Loucy (cell line): ENCODE results near the gene SLC23A2.

Experiments used
- H2AFZ ChIP-seq: fragments of 200-600 bp; sonication (generic); 2 replicates; pipeline ENCODE4 v1.6.0; 2016; ENCODE audit warnings: antibody characterized with exemption, mild to moderate bottlenecking, low read length, moderate library complexity
- H3F3A ChIP-seq: fragments of 200-600 bp; 2 replicates; pipeline ENCODE4 v1.6.0; 2016; ENCODE audit warnings: antibody characterized with exemption, low read depth, mild to moderate bottlenecking
- H3K27me3 ChIP-seq: fragments of 200-600 bp; sonication (generic); 2 replicates; pipeline ENCODE4 v1.6.1; 2014; ENCODE audit warnings: low read length, mild to moderate bottlenecking; ENCODE audit not compliant: insufficient read depth, poor library complexity, severe bottlenecking
- H3K36me3 ChIP-seq: fragments of 200-600 bp; sonication (generic); 2 replicates; pipeline ENCODE4 v1.6.1; 2016; ENCODE audit warnings: low read length; ENCODE audit not compliant: insufficient read depth
- H3K4me1 ChIP-seq: fragments of 200-600 bp; sonication (generic); 2 replicates; pipeline ENCODE4 v1.5.1; 2014; ENCODE audit warnings: low read length, mild to moderate bottlenecking; ENCODE audit not compliant: insufficient read depth, poor library complexity, severe bottlenecking
- H3K4me2 ChIP-seq: fragments of 200-600 bp; sonication (generic); 2 replicates; pipeline ENCODE4 v1.6.0; 2014; ENCODE audit warnings: antibody characterized with exemption, low read length, low read depth, mild to moderate bottlenecking; ENCODE audit not compliant: poor library complexity, severe bottlenecking
- H3K4me3 ChIP-seq: fragments of 200-600 bp; sonication (generic); 2 replicates; pipeline ENCODE4 v1.5.1; 2014; ENCODE audit warnings: low read length, mild to moderate bottlenecking, mixed read lengths; ENCODE audit not compliant: poor library complexity, severe bottlenecking
- H3K79me2 ChIP-seq: fragments of 200-600 bp; sonication (generic); 2 replicates; pipeline ENCODE4 v1.6.1; 2014; ENCODE audit warnings: low read length; ENCODE audit not compliant: insufficient read depth
- H3K9ac ChIP-seq: fragments of 200-600 bp; sonication (generic); 2 replicates; pipeline ENCODE4 v1.6.0; 2014; ENCODE audit warnings: mild to moderate bottlenecking, low read depth, low read length, moderate library complexity; ENCODE audit not compliant: poor library complexity, severe bottlenecking
- H3K9me2 ChIP-seq: fragments of 200-600 bp; sonication (generic); replicated peaks from 2 replicates; pipeline ENCODE4 v1.6.1; 2016; ENCODE audit warnings: low read depth, low read length, mixed read lengths
- H3K9me3 ChIP-seq: fragments of 200-600 bp; sonication (generic); 2 replicates; pipeline ENCODE4 v1.6.1; 2014; ENCODE audit warnings: mild to moderate bottlenecking, antibody characterized with exemption, low read length, low read depth; ENCODE audit not compliant: insufficient read depth
- H4K20me1 ChIP-seq: fragments of 200-600 bp; sonication (generic); 2 replicates; pipeline ENCODE4 v1.6.0; 2014; ENCODE audit warnings: antibody characterized with exemption, low read length, mild to moderate bottlenecking; ENCODE audit not compliant: insufficient read depth, poor library complexity, severe bottlenecking
- EZH2phosphoT487 ChIP-seq: fragments of 200-600 bp; IDR thresholded peaks from 2 replicates; pipeline ENCODE4 v1.6.1; 2018; ENCODE audit warnings: antibody characterized with exemption, mild to moderate bottlenecking, moderate library complexity, borderline replicate concordance
- TF ChIP-seq, protein P1 (sequence below): fragments of 200-600 bp; sonication (generic); conservative IDR thresholded peaks from 2 replicates; pipeline ENCODE4 v1.5.1; 2014; ENCODE audit warnings: mild to moderate bottlenecking, antibody characterized with exemption, low read length

SLC23A2 gene

DNA sequence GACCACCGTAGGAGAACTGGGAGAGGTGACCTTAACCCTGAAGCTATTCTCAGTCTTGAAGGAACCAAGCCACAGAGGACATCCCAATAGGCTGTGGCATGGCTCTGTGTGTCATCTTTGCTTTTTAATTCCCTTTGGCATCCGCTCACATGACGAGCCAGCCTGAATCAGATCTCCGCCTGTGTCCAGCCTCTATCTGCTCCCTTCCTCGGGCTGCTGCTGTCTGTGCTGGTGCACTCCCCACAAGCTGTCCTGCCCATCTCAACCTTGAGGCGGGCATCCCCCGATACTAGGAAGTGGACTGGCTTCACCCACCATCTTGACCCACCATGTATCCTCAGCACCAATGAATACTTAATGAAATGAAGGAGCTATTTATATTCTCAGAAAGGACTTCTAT, 111.9 kb downstream of the SLC23A2 start:
- no peaks in the 10 kb centered on the region for H3K79me2 ChIP-seq
- H3K36me3 ChIP-seq, result peaks cover 27% of the 10 kb centered on the region; the same call in 1 of the 2 replicates
- H3K4me3 ChIP-seq, result no peak overlapping the region
- H3K9me2 ChIP-seq, result no peaks in the 10 kb centered on the region
- H3K27me3 ChIP-seq, result no peaks in the 10 kb centered on the region
- no peak overlapping the region for H3K4me2 ChIP-seq
- no peak overlapping the region for H3K9ac ChIP-seq
- H3K9me3 ChIP-seq, result no peaks in the 10 kb centered on the region
- no peak for TF ChIP-seq EZH2phosphoT487
- TF ChIP-seq, protein P1, sequence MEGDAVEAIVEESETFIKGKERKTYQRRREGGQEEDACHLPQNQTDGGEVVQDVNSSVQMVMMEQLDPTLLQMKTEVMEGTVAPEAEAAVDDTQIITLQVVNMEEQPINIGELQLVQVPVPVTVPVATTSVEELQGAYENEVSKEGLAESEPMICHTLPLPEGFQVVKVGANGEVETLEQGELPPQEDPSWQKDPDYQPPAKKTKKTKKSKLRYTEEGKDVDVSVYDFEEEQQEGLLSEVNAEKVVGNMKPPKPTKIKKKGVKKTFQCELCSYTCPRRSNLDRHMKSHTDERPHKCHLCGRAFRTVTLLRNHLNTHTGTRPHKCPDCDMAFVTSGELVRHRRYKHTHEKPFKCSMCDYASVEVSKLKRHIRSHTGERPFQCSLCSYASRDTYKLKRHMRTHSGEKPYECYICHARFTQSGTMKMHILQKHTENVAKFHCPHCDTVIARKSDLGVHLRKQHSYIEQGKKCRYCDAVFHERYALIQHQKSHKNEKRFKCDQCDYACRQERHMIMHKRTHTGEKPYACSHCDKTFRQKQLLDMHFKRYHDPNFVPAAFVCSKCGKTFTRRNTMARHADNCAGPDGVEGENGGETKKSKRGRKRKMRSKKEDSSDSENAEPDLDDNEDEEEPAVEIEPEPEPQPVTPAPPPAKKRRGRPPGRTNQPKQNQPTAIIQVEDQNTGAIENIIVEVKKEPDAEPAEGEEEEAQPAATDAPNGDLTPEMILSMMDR, result no peak
- no peaks in the 10 kb centered on the region for H4K20me1 ChIP-seq
- H2AFZ ChIP-seq, result no peak overlapping the region
- H3F3A ChIP-seq, result no peaks in the 10 kb centered on the region
- H3K4me1 ChIP-seq, result peaks cover 6% of the 10 kb centered on the region

DNA sequence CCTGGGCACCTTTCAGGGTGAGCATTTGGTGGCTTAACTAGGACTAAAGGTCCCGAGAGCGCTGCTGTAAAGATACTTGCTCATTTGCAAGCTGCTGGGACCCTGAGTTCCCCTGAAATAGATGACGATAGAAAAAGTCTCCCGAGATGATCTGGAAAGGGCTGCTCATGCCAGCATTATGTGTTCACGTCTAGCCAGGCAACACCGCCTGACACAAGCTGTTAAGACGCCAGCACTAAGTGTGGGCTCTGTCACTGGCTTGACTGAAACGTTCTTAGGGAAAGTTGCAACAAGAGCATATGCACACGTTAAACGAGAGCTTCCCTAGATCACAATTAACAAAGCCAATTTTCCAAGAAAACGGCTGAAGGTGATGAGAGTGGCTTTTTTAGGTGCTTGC, 113.7 kb downstream of the SLC23A2 start:
- no peaks in the 10 kb centered on the region for H3K9me3 ChIP-seq
- H3K36me3 ChIP-seq, result peaks cover 42% of the 10 kb centered on the region; the same call in 1 of the 2 replicates
- H3K9ac ChIP-seq, result no peak overlapping the region
- no peaks in the 10 kb centered on the region for H4K20me1 ChIP-seq
- H3K27me3 ChIP-seq, result no peaks in the 10 kb centered on the region
- H3K4me1 ChIP-seq, result peaks cover 6% of the 10 kb centered on the region
- H3K4me2 ChIP-seq, result no peak overlapping the region
- no peaks in the 10 kb centered on the region for H3K79me2 ChIP-seq
- H3F3A ChIP-seq, result no peaks in the 10 kb centered on the region
- no peak for TF ChIP-seq EZH2phosphoT487
- TF ChIP-seq, protein P1, result no peak
- H3K9me2 ChIP-seq, result no peaks in the 10 kb centered on the region
- H2AFZ ChIP-seq, result no peak overlapping the region
- H3K4me3 ChIP-seq, result no peak overlapping the region

DNA sequence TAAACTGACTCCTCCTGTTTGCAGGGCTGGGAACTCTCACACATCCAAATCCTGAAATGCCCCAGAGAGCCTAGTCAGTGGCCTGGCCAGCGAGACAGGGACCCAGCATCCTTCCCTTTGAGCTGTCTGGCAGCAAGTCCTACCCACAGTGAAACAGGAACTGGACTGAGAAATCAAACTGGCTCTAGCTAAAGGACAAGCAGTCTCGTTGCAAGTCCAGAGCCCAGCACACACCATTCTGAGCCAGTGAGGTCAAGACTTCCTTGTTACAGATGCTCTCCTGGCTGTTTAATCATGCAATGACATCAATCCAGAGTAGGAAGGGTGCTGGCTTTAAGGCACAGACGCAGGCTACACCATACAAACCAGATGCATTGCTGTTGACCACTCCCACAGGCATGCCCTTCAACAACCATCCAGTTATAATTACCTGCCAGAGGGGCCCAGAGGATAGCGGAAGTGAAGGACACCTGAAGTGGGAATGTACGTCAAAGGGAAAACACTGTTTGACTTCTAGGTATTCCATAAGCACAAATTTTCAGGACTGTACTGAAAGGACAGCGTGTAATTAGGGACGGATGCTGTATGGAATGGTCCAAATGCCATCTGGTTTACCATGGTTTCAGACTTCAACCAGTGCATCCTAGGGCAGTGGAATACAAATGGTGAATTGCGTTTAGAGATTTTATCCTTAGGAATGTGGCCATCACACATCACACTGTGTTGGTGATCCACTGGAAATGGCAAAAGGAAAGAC, 114.4 kb downstream of the SLC23A2 start:
- Histone ChIP-seq H3F3A (no peaks in the 10 kb centered on the region), H3K4me2 (no peak overlapping the region), H4K20me1 (no peaks in the 10 kb centered on the region), H3K9me2 (no peaks in the 10 kb centered on the region), H3K36me3 (peaks cover 43% of the 10 kb centered on the region; the same call in 1 of the 2 replicates), H3K9me3 (no peaks in the 10 kb centered on the region), H3K79me2 (no peaks in the 10 kb centered on the region), H3K9ac (no peak overlapping the region), H3K4me1 (peaks cover 6% of the 10 kb centered on the region), H3K27me3 (no peaks in the 10 kb centered on the region), H2AFZ (no peak overlapping the region), H3K4me3 (no peak overlapping the region)
- TF ChIP-seq EZH2phosphoT487, result no peak
- TF ChIP-seq, protein P1, result no peak
